Psoas muscle (tissue), 8 donors: ENCODE data around the gene MSH6. TPM values are rescaled to one million over a fixed set of nuclear protein-coding genes. Genes with fewer than 3 reads are reported as not detected.

Source experiments
- ATAC-seq, 4 donors: fragments of 200-7000 bp; cut with Tn5 transposase; one replicate each; pipeline ENCODE4 v1.9.1; 2020; ENCODE audit warnings: moderate library complexity in 3 of 4, mild to moderate bottlenecking in 2 of 4
- DNase-seq, 2 donors: peaks; one replicate each; pipeline ENCODE4 v3.0.0-alpha.2; 2020
- H3K27ac ChIP-seq: fragments of 200-600 bp; one replicate; pipeline ENCODE4 v1.8.0; 2022
- H3K27me3 ChIP-seq, 3 donors: fragments of 200-600 bp in 1 of 3; one replicate each; pipeline versions ENCODE4 v1.6.1 to v1.8.0; 2013 to 2022; ENCODE audit warnings: low read length in 2 of 3, mild to moderate bottlenecking in 2 of 3, moderate library complexity in 1 of 3; ENCODE audit not compliant: insufficient read depth in 3 of 3
- H3K36me3 ChIP-seq, 2 donors: fragments of 200-600 bp in 1 of 2; one replicate each; pipeline versions ENCODE4 v1.6.1 to v1.8.0; 2013 to 2022; ENCODE audit warnings: low read depth in 1 of 2, mild to moderate bottlenecking in 1 of 2, moderate library complexity in 1 of 2; ENCODE audit not compliant: insufficient read depth in 1 of 2
- H3K4me1 ChIP-seq: fragments of 200-600 bp; one replicate; pipeline ENCODE4 v1.8.0; 2022
- H3K4me3 ChIP-seq: fragments of 200-600 bp; one replicate; pipeline ENCODE4 v1.8.0; 2022; ENCODE audit warnings: mild to moderate bottlenecking
- H3K9me3 ChIP-seq: fragments of 200-600 bp; one replicate; pipeline ENCODE4 v1.8.0; 2022
- CTCF ChIP-seq: fragments of 200-600 bp; IDR thresholded peaks from one replicate; pipeline ENCODE4 v1.8.0; 2022; ENCODE audit warnings: antibody characterized with exemption
- WGBS, 3 donors: extraction: QIAGEN DNeasy Blood & Tissue Kit; methylation state at CpG; one replicate each; pipeline versions ENCODE4 v1.1.6 to v1.1.7; 2013; 5-methylcytosine and 5-hydroxymethylcytosine counted together
- intact Hi-C, 2 donors: fragments of 100-400 bp; cut with DNase I; formaldehyde crosslinking; loops; one replicate each; pipeline versions ENCODE4 v1.11.0 to v1.14.2; 2022
- polyA plus RNA-seq, 3 donors: library from polyadenylated mRNA; stranded (reverse); fragments of 200-250 nt; gene quantifications; one replicate each; pipeline ENCODE4 v1.2.3, GENCODE V29; 2013
- total RNA-seq, 4 donors: library from RNA; stranded (reverse); fragmentation: NEBNext Ultra II Directional in 2 of 4; extraction: Animal tissue kit (Norgen Biotek cat#: 25700) in 2 of 4; gene quantifications; one replicate each; pipeline versions ENCODE4 v1.2.1 to v1.2.4, GENCODE V29; 2021 to 2023
- donor health status: healthy with polysubstance abuse.
- donor health status: DM: no; HTN: no; CAD: no; lungs with moderate emphysema.
- donor health status: Bipolar disorder and iron deficiency.
- donor health status: healthy.
- donor health status: DM: yes; HTN: yes; CAD: no.
- donor health status: DM: no; HTN: no; CAD: no.
- donor health status: DM: no; HTN: no; CAD: no.
- donor health status: DM: yes; HTN: yes; CAD: no.

Gene MSH6
- total and polyA plus RNA-seq, 7 donors = 7.7 to 21.1 (median 12.0) TPM

DNA sequence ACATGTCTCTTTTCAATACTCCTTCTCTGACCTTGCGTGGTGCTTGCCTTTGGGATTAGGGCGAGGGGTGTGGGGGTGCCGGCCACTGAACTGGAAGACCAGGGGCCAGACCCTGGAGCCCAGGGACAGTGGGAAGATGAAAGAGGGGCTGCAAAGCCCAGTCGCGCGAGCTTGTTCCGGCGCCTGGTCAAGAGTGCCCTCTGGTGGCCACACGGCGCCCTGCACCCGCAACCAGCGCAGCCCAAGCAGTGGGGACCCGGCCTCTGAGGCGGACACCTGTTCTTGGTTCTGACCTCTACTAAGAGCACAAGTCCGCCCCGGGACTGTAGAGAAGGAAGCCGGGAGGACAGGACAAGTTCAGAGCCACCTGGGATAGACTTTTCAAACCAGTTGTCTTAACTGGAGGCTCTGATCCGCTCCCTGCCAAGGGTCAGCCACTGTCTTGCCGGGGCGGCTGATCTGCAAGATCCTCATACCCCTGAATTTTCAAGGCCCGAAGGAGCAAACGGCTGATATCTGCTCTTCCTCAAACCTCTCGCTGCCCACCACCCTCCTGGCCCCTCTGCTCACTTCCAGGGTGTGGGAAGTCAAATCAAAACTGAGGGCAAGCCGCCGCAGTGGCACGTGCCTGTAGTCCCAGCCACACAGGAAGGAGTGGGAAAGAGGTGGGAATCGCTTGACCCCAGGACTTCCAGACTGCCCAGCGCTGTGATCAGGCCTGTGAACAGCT is 14.9 kb upstream of the MSH6 start:
- intact Hi-C loops = loop anchor here (1.0 to 5.0 kb wide), 3 partner anchors 330 to 436 kb away; no protein-coding TSS in a partner anchor
- ATAC-seq (peak; percentile 86 to 96 (median 88)), DNase-seq (peak; percentile 57 to 83)
- Histone ChIP-seq H3K27me3 (no peaks in the 10 kb centered on the region), H3K36me3 (no peaks in the 10 kb centered on the region), H3K4me3 (peak overlapping the region; percentile 24), H3K4me1 (no peaks in the 10 kb centered on the region), H3K27ac (no peak overlapping the region), H3K9me3 (no peaks in the 10 kb centered on the region)
- WGBS, 3 donors = 30 to 35% (median 30%) methylated on average over 28 of the region's 28 CpGs
- TF ChIP-seq CTCF = peak; percentile 99

GRCh38 chr2:47769318-47769717 is 13.6 kb upstream of the MSH6 start:
- no peaks in the 10 kb centered on the region for H3K36me3 ChIP-seq
- intact Hi-C loops = loop anchor here (5.0 kb wide), 2 partner anchors 332 to 437 kb away; no protein-coding TSS in a partner anchor
- H3K4me1 ChIP-seq = no peaks in the 10 kb centered on the region
- DNase-seq = no peak
- H3K9me3 ChIP-seq = no peaks in the 10 kb centered on the region
- WGBS, 3 donors = 86 to 93% (median 93%) methylated on average over 9 of the region's 9 CpGs
- no peak overlapping the region for H3K27ac ChIP-seq
- H3K27me3 ChIP-seq = no peaks in the 10 kb centered on the region
- no peak overlapping the region for H3K4me3 ChIP-seq
- TF ChIP-seq CTCF = no peak
- ATAC-seq = no peak

DNA sequence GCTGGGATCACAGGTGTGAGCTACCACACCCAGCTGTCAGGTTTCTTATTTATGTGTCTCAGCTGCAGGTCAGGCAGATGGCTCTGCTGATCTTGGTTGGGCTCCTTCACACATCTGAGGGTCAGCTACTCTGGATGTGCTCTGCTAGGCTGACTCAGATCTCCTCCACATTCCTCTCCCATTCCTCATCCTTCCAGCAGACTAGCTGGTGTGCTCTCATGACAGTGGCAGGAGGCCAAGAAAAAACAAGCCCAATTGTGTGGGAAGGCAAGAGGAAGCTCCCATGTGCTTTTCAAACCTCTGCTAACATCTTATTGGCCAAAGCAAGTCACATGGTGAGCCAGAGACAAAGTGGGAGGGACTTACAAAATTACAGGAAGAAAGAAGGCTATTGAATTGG is 11.7 kb upstream of the MSH6 start:
- Histone ChIP-seq H3K4me1 (no peaks in the 10 kb centered on the region), H3K9me3 (no peaks in the 10 kb centered on the region), H3K27ac (no peak overlapping the region), H3K36me3 (no peaks in the 10 kb centered on the region), H3K4me3 (no peak overlapping the region), H3K27me3 (no peaks in the 10 kb centered on the region)
- TF ChIP-seq CTCF = no peak
- no peak for DNase-seq
- ATAC-seq = peak in 2 of 4 donors; percentile 19 to 38
- intact Hi-C loops = loop anchor here in 1 of 2 donors (10.0 kb wide), 1 partner anchor 796 kb away; no protein-coding TSS in a partner anchor

- 93 to 95% (median 94%) methylated on average over 2 of the region's 2 CpGs for WGBS, 3 donors
- ATAC-seq (no peak), DNase-seq (no peak)
- TF ChIP-seq CTCF = no peak
- no peaks in the 10 kb centered on the region for H3K27me3 ChIP-seq
- H3K27ac ChIP-seq = no peak overlapping the region
- H3K4me3 ChIP-seq = no peak overlapping the region
- H3K9me3 ChIP-seq = no peaks in the 10 kb centered on the region
- intact Hi-C loops = loop anchor here in 1 of 2 donors (10.0 kb wide), 1 partner anchor 798 kb away; no protein-coding TSS in a partner anchor
- H3K4me1 ChIP-seq = no peaks in the 10 kb centered on the region
- no peaks in the 10 kb centered on the region for H3K36me3 ChIP-seq
These were observed 10.6 kb upstream of the MSH6 start for GRCh38 chr2:47772343-47772742.
